SU-DHL-6 (cell line): ENCODE measurements around the gene AFG1L.
"Not testable (repeated sequence)": the region's sequence is repeated elsewhere in the genome, so short reads cannot be mapped to it uniquely, and the experiment has no call there.

Experiments used
- H2AFZ ChIP-seq: fragments of 200-600 bp; sonication (generic); 2 replicates; pipeline ENCODE4 v1.6.1; 2014; ENCODE audit warnings: low read depth, mild to moderate bottlenecking, moderate library complexity, mixed read lengths, antibody characterized with exemption, low read length; ENCODE audit not compliant: severe bottlenecking
- H3F3A ChIP-seq: fragments of 200-600 bp; shearing (Covaris generic); 2 replicates; pipeline ENCODE4 v1.6.0; 2016; ENCODE audit warnings: antibody characterized with exemption, mild to moderate bottlenecking; ENCODE audit not compliant: insufficient read depth
- H3K27ac ChIP-seq: fragments of 200-600 bp; sonication (generic); 2 replicates; pipeline ENCODE4 v1.5.1; 2016; ENCODE audit warnings: low read depth, mild to moderate bottlenecking, low read length, moderate library complexity, mixed read lengths
- H3K27me3 ChIP-seq: fragments of 200-600 bp; sonication (generic), shearing (Covaris generic); 2 replicates; pipeline ENCODE4 v1.6.0; 2014; ENCODE audit warnings: mild to moderate bottlenecking, low read length
- H3K36me3 ChIP-seq: fragments of 200-600 bp; sonication (generic); 2 replicates; pipeline ENCODE4 v1.6.1; 2014; ENCODE audit warnings: mild to moderate bottlenecking, low read length, mixed read lengths
- H3K4me2 ChIP-seq: fragments of 300-600, 200-600 bp; shearing (Covaris generic), sonication (generic); 2 replicates; pipeline ENCODE4 v1.6.0; 2014; ENCODE audit warnings: low read length, low read depth, mild to moderate bottlenecking; ENCODE audit not compliant: poor library complexity, severe bottlenecking
- H3K4me3 ChIP-seq: fragments of 200-600 bp; sonication (generic); 2 replicates; pipeline ENCODE4 v1.5.1; 2014; ENCODE audit warnings: antibody characterized with exemption, low read length, mild to moderate bottlenecking, mixed read lengths; ENCODE audit not compliant: insufficient read depth, poor library complexity, severe bottlenecking
- H3K79me2 ChIP-seq: fragments of 200-600 bp; sonication (generic); 2 replicates; pipeline ENCODE4 v1.6.1; 2014; ENCODE audit warnings: mild to moderate bottlenecking, low read length, moderate library complexity; ENCODE audit not compliant: insufficient read depth
- H3K9ac ChIP-seq: fragments of 200-600 bp; sonication (generic); 2 replicates; pipeline ENCODE4 v1.7.0; 2014; ENCODE audit warnings: mild to moderate bottlenecking, low read length
- H3K9me2 ChIP-seq: fragments of 200-600 bp; sonication (generic); replicated peaks from 2 replicates; pipeline ENCODE4 v1.6.1; 2014; ENCODE audit warnings: low read length; ENCODE audit not compliant: insufficient read depth
- H3K9me3 ChIP-seq: fragments of 200-600 bp; sonication (generic); 2 replicates; pipeline ENCODE4 v1.6.1; 2014; ENCODE audit warnings: low read length, mixed read lengths; ENCODE audit not compliant: insufficient read depth
- H4K20me1 ChIP-seq: fragments of 200-600 bp; sonication (generic); 2 replicates; pipeline ENCODE4 v1.6.1; 2014; ENCODE audit warnings: low read depth, mild to moderate bottlenecking, antibody characterized with exemption, low read length, moderate library complexity, mixed read lengths
- CTCF ChIP-seq: fragments of 200-600 bp; sonication (generic); IDR thresholded peaks from one replicate; pipeline ENCODE4 v1.5.1; 2017; ENCODE audit warnings: antibody characterized with exemption, mild to moderate bottlenecking, low read length, moderate library complexity; ENCODE audit not compliant: insufficient read depth, poor library complexity, severe bottlenecking
- EZH2phosphoT487 ChIP-seq: fragments of 200-600 bp; sonication (generic), shearing (Covaris generic); conservative IDR thresholded peaks from 2 replicates; pipeline ENCODE4 v1.6.1; 2018; ENCODE audit warnings: mild to moderate bottlenecking, antibody characterized with exemption, low read length, moderate library complexity, mixed read lengths

AFG1L gene

GRCh38 chr6:108380876-108381275 is 86.0 kb downstream of the AFG1L start:
- Histone ChIP-seq H4K20me1 (no peaks in the 10 kb centered on the region), H3K9me3 (no peaks in the 10 kb centered on the region), H3K27me3 (no peaks in the 10 kb centered on the region), H3F3A (no peaks in the 10 kb centered on the region), H3K9me2 (no peaks in the 10 kb centered on the region), H3K4me2 (no peak overlapping the region), H3K9ac (no peak overlapping the region), H3K27ac (no peak overlapping the region), H3K4me3 (no peak overlapping the region), H2AFZ (no peak overlapping the region), H3K36me3 (no peaks in the 10 kb centered on the region), H3K79me2 (no peaks in the 10 kb centered on the region)
- TF ChIP-seq EZH2phosphoT487 (no peak), CTCF (no peak)

DNA sequence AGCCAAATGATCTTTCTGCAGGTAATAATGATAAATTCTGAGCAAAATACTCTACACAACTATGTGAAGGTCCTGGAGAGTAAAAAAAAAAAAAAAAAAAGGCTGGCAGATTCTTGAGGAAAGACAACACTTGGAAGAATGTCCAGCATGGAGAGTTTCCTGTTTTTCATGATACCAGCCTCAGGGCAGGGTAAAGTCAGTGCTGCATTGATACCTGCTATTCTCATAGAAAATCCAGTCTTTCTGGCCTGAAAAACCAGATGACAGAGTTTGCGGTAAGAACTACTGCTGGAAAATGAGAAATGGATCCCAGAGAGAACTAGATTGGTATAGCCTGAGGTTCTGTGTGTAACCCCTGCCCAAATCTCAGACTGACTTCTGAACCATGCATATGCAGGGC is 89.1 kb downstream of the AFG1L start:
- no peaks in the 10 kb centered on the region for H4K20me1 ChIP-seq
- H2AFZ ChIP-seq: no peak overlapping the region
- no peak overlapping the region for H3K4me3 ChIP-seq
- H3K9me2 ChIP-seq: no peaks in the 10 kb centered on the region
- no peak overlapping the region for H3K27ac ChIP-seq
- no peaks in the 10 kb centered on the region for H3K9me3 ChIP-seq
- no peaks in the 10 kb centered on the region for H3K36me3 ChIP-seq
- H3K79me2 ChIP-seq: no peaks in the 10 kb centered on the region
- no peaks in the 10 kb centered on the region for H3K27me3 ChIP-seq
- no peaks in the 10 kb centered on the region for H3F3A ChIP-seq
- TF ChIP-seq CTCF (no peak), EZH2phosphoT487 (no peak)
- no peak overlapping the region for H3K4me2 ChIP-seq
- H3K9ac ChIP-seq: no peak overlapping the region

GRCh38 chr6:108389190-108389589 is 94.3 kb downstream of the AFG1L start:
- not testable (repeated sequence) for H3F3A ChIP-seq, H3K27me3 ChIP-seq, H3K36me3 ChIP-seq, H3K4me3 ChIP-seq, H3K9me2 ChIP-seq, H3K4me2 ChIP-seq, H4K20me1 ChIP-seq, H3K9me3 ChIP-seq, H3K79me2 ChIP-seq, H2AFZ ChIP-seq, H3K27ac ChIP-seq, H3K9ac ChIP-seq

GRCh38 chr6:108395297-108395696 is 100.4 kb downstream of the AFG1L start:
- Histone ChIP-seq H3K4me3 (no peak overlapping the region), H3K9ac (no peak overlapping the region), H3K79me2 (no peaks in the 10 kb centered on the region), H3K27me3 (no peaks in the 10 kb centered on the region), H3K27ac (no peak overlapping the region), H3K9me3 (no peaks in the 10 kb centered on the region), H4K20me1 (no peaks in the 10 kb centered on the region), H3F3A (no peaks in the 10 kb centered on the region), H3K36me3 (no peaks in the 10 kb centered on the region), H2AFZ (no peak overlapping the region), H3K4me2 (no peak overlapping the region), H3K9me2 (no peaks in the 10 kb centered on the region)
- TF ChIP-seq CTCF (no peak), EZH2phosphoT487 (no peak)
